Vagina (tissue), 2 donors: ENCODE data around the gene ZGPAT.

Source experiments
- POLR2AphosphoS5 ChIP-seq, 2 donors: sonication (generic); formaldehyde crosslinking; IDR thresholded peaks; one replicate each; pipeline ENCODE4 v1.9.0; 2017; ENCODE audit warnings: antibody characterized with exemption in 2 of 2, mild to moderate bottlenecking in 2 of 2, low read depth in 1 of 2; ENCODE audit not compliant: insufficient read depth in 1 of 2
- TF ChIP-seq, protein P1 (sequence below), 3 experiments: fragments of 450-650 bp in 2 of 3; fragments of 200-600 bp in 1 of 3; sonication (generic) in 1 of 3; IDR thresholded peaks; one replicate each; pipeline ENCODE4 v1.5.1; 2017 to 2019; ENCODE audit warnings: antibody characterized with exemption in 3 of 3, mild to moderate bottlenecking in 2 of 3, moderate library complexity in 2 of 3

- TF ChIP-seq, protein P1, sequence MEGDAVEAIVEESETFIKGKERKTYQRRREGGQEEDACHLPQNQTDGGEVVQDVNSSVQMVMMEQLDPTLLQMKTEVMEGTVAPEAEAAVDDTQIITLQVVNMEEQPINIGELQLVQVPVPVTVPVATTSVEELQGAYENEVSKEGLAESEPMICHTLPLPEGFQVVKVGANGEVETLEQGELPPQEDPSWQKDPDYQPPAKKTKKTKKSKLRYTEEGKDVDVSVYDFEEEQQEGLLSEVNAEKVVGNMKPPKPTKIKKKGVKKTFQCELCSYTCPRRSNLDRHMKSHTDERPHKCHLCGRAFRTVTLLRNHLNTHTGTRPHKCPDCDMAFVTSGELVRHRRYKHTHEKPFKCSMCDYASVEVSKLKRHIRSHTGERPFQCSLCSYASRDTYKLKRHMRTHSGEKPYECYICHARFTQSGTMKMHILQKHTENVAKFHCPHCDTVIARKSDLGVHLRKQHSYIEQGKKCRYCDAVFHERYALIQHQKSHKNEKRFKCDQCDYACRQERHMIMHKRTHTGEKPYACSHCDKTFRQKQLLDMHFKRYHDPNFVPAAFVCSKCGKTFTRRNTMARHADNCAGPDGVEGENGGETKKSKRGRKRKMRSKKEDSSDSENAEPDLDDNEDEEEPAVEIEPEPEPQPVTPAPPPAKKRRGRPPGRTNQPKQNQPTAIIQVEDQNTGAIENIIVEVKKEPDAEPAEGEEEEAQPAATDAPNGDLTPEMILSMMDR (IDR thresholded peaks at IDR 0.05) = no peak
- no peak for TF ChIP-seq POLR2AphosphoS5 (IDR thresholded peaks at IDR 0.05; ENCODE audit: insufficient read depth in 1 of 2, low read depth in 1 of 2)
Observed at GRCh38 chr20:63668351-63668750, 39.5 kb upstream of the ZGPAT start.
